ENCODE measurements around the gene LIX1L. TPM values are rescaled to one million over a fixed set of nuclear protein-coding genes. Genes with fewer than 3 reads are reported as not detected.
"Not testable (repeated sequence)": the region's sequence is repeated elsewhere in the genome, so short reads cannot be mapped to it uniquely, and the experiment has no call there.

Gene LIX1L
- total RNA-seq, 1 experiment from 2014 or later, result 12.4 TPM

GRCh38 chr1:145935708-145936107 is 22.1 kb downstream of the LIX1L start:
- no peak overlapping the region for H3K4me3 ChIP-seq (replicated peaks in 1 of 2; ENCODE audit: low read depth in 1 of 2, low read length in 2 of 2)
- no peak overlapping the region for H3K9ac ChIP-seq (ENCODE audit: low read length)
- no TSS peak for BruUV-seq (replicated peaks)
- H3K36me3 ChIP-seq (ENCODE audit: control insufficient read depth in 1 of 2, insufficient read depth in 2 of 2, low read length in 2 of 2), result no peaks in the 10 kb centered on the region
- no peaks in the 10 kb centered on the region for H4K20me1 ChIP-seq (ENCODE audit: insufficient read depth)
- no peak overlapping the region for H3K27ac ChIP-seq (ENCODE audit: low read depth, low read length)
- H3K4me1 ChIP-seq (ENCODE audit: control insufficient read depth in 1 of 2, insufficient read depth in 2 of 2, low read length in 2 of 2), result no peaks in the 10 kb centered on the region
- no peak overlapping the region for H2AFZ ChIP-seq (ENCODE audit: low read depth, low read length, poor library complexity, severe bottlenecking)
- no peaks in the 10 kb centered on the region for H3K9me3 ChIP-seq (ENCODE audit: control insufficient read depth in 1 of 2, insufficient read depth in 1 of 2, low read depth in 1 of 2, low read length in 2 of 2)
- RAD21 ChIA-PET (ENCODE audit: low non-redundant PET in 1 of 2, low total read pairs in 2 of 2, uncharacterized antibody in 2 of 2, unreplicated experiment in 2 of 2), result no interaction called here
- H3K9me2 ChIP-seq (ENCODE audit: insufficient read depth), result no peaks in the 10 kb centered on the region
- no peak for TF ChIP-seq SRF (IDR thresholded peaks at IDR 0.05; ENCODE audit: low read depth)
- no peak for TF ChIP-seq ELF1 (IDR thresholded peaks at IDR 0.05; ENCODE audit: borderline replicate concordance, low read depth)
- TF ChIP-seq RAD21 (IDR thresholded peaks at IDR 0.05; ENCODE audit: low read depth), result no peak
- TF ChIP-seq JUND (IDR thresholded peaks at IDR 0.05), result no peak
- no peak for TF ChIP-seq POLR2AphosphoS5 (IDR thresholded peaks at IDR 0.05; ENCODE audit: low read depth, low read length)
- no peak for TF ChIP-seq EZH2phosphoT487 (IDR thresholded peaks at IDR 0.05; ENCODE audit: borderline replicate concordance)
- POLR2A ChIA-PET, result no interaction called here
- H3K4me2 ChIP-seq (ENCODE audit: low read length), result no peak overlapping the region
- ATAC-seq, result no peak
- intact Hi-C loops (cut with micrococcal nuclease), result no loop called here
- no peaks in the 10 kb centered on the region for H3K79me2 ChIP-seq (ENCODE audit: insufficient read depth, low read length)
- H3K27me3 ChIP-seq (ENCODE audit: insufficient read depth, low read length), result no peaks in the 10 kb centered on the region
- no peak for DNase-seq (ENCODE audit: low read depth, low spot score)
- CTCF ChIA-PET, result no interaction called here

- H3K4me2 ChIP-seq (ENCODE audit: low read length); H4K20me1 ChIP-seq (ENCODE audit: insufficient read depth); H3K9me2 ChIP-seq (ENCODE audit: insufficient read depth); H3K9me3 ChIP-seq (ENCODE audit: control insufficient read depth in 1 of 2, insufficient read depth in 1 of 2, low read depth in 1 of 2, low read length in 2 of 2); H3K27ac ChIP-seq (ENCODE audit: low read depth, low read length); H3K9ac ChIP-seq (ENCODE audit: low read length); DNase-seq (ENCODE audit: low read depth, low spot score); H3K4me3 ChIP-seq (replicated peaks in 1 of 2; ENCODE audit: low read depth in 1 of 2, low read length in 2 of 2); ATAC-seq; H3K79me2 ChIP-seq (ENCODE audit: insufficient read depth, low read length); POLR2A ChIA-PET; H2AFZ ChIP-seq (ENCODE audit: low read depth, low read length, poor library complexity, severe bottlenecking); H3K36me3 ChIP-seq (ENCODE audit: control insufficient read depth in 1 of 2, insufficient read depth in 2 of 2, low read length in 2 of 2); RAD21 ChIA-PET (ENCODE audit: low non-redundant PET in 1 of 2, low total read pairs in 2 of 2, uncharacterized antibody in 2 of 2, unreplicated experiment in 2 of 2); H3K27me3 ChIP-seq (ENCODE audit: insufficient read depth, low read length); CTCF ChIA-PET; BruUV-seq (replicated peaks): not testable (repeated sequence)
- peaks cover 4 to 11% of the 10 kb centered on the region in 2 experiments; a peak in 2 of 4 replicates for H3K4me1 ChIP-seq (ENCODE audit: control insufficient read depth in 1 of 2, insufficient read depth in 2 of 2, low read length in 2 of 2)
- intact Hi-C loops (cut with micrococcal nuclease), result loop anchor here (2.0 kb wide), 1 partner anchor 44 kb away; no protein-coding TSS in a partner anchor
Observed at GRCh38 chr1:145932522-145933009, 25.3 kb downstream of the LIX1L start.

Data from HCT116 (cell line).